Airway epithelial cell (primary cell): ENCODE measurements around the gene FARSB. TPM values are rescaled to one million over a fixed set of nuclear protein-coding genes. Genes with fewer than 3 reads are reported as not detected.

Experiments
- total RNA-seq: library from RNA; depleted of rRNA; stranded (reverse); fragments of >200 nt; gene quantifications from 2 replicates; pipeline ENCODE4 v1.2.3, GENCODE V29; 2015

Gene FARSB
- 27.0 and 32.3 TPM in 2 replicates for total RNA-seq

GRCh38 chr2:222655787-222656525 is at the start of gene FARSB:
FARSB (minus strand) TSS chr2:222656092; CDS start chr2:222656073, 19 bp downstream.

DNA sequence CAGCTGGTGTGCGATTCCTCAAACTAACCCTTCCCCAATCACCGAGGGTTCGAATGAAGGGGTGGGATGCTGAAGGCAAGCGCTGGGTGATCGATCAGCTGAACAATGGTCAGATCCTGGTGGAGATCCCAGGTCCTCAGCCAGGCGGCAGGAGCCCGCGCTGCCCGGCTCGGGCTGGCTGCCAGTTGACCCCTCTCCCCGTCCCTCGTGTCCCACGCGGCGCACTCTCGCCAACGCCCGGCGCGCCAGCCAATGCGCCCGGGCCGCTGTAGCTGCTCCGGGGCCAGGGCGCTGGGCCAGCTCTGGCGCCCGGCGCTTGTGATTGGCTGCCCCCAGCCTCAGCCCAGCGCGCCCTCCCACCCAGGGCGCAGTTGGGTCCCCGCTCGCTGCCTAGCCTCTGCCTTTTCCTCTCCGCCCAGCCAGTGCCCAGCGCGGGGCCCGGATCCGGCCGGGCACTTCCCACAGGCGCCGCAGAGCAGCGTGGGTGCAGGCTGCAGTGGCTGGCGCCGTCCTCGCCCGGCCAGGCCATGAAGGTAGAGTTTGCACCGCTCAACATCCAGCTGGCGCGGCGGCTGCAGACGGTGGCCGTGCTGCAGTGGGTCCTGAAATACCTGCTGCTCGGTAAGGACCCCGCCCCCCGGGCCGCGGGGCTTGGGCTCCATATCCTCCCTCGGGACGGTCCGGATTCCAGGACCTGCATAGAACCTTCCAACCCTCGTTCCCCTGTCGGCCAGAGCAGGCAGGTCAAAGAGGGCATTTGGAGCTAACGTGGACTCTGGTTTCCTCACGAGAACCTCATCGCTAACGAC is 15.6 kb upstream of the FARSB start, which contains the start of gene MOGAT1:
Gene MOGAT1, plus strand, starts transcription at position 400 of the 809 bp plus-strand sequence. Its CDS starts 128 bp downstream, at position 528.

Other genes starting within 250 kb of the FARSB start
- gene SGPP2, start 231.5 kb downstream of the FARSB start, total RNA-seq = 15.7 and 16.4 TPM in 2 replicates
- gene MOGAT1, start 15.6 kb upstream of the FARSB start, total RNA-seq = not detected in 2 replicates
- gene ACSL3, start 204.9 kb upstream of the FARSB start, total RNA-seq = 138 TPM in 2 replicates